ENCODE results near the gene WDR59.

GRCh38 chr16:74868035-74868434, 116.9 kb downstream of the WDR59 start:
- TF ChIP-seq EZH2 (IDR thresholded peaks at IDR 0.05; ENCODE audit: low read length) (no peak), CTCF (optimal IDR thresholded peaks at IDR 0.05 in 1 of 3, IDR thresholded peaks at IDR 0.05 in 1 of 3, conservative IDR thresholded peaks at IDR 0.05 in 1 of 3; ENCODE audit: extremely low read depth in 1 of 3, insufficient read depth in 2 of 3, low read length in 3 of 3) (no peak)

Data from keratinocyte (primary cell).